Nephron (organoid): ENCODE measurements around the gene MIOX.

ENCODE experiments used
- H3K27ac Mint-ChIP-seq, 3 experiments: 2 replicates each; pipeline ENCODE4 v1.8.0; 2020; ENCODE audit warnings: mixed read lengths in 3 of 3, mild to moderate bottlenecking in 2 of 3, moderate library complexity in 1 of 3
- H3K27me3 Mint-ChIP-seq: 2 replicates; pipeline ENCODE4 v1.8.0; 2021; ENCODE audit warnings: low read depth, mild to moderate bottlenecking, moderate library complexity, mixed read lengths
- H3K36me3 Mint-ChIP-seq: 2 replicates; pipeline ENCODE4 v1.8.0; 2020; ENCODE audit warnings: low read depth, mixed read lengths
- H3K4me1 Mint-ChIP-seq: 2 replicates; pipeline ENCODE4 v1.8.0; 2020; ENCODE audit warnings: mixed read lengths
- H3K4me3 Mint-ChIP-seq, 3 experiments: 2 replicates each; pipeline ENCODE4 v1.8.0; 2020; ENCODE audit warnings: mild to moderate bottlenecking in 3 of 3, mixed read lengths in 3 of 3, moderate library complexity in 2 of 3
- H3K9me3 Mint-ChIP-seq: 2 replicates; pipeline ENCODE4 v1.8.0; 2020; ENCODE audit warnings: mixed read lengths
- TF ChIP-seq, protein P1 (sequence below), 3 experiments: fragments of 200-600 bp; sonication (generic); IDR thresholded peaks; one replicate each; pipeline ENCODE4 v1.5.0; 2021; ENCODE audit warnings: antibody characterized with exemption in 3 of 3; ENCODE audit not compliant: unreplicated experiment in 3 of 3

Gene MIOX

GRCh38 chr22:50454556-50455075 lies 32.0 kb upstream of the MIOX start:
- H3K27me3 Mint-ChIP-seq, result no peaks in the 10 kb centered on the region
- no peak overlapping the region for H3K4me3 Mint-ChIP-seq
- no peaks in the 10 kb centered on the region for H3K4me1 Mint-ChIP-seq
- no peaks in the 10 kb centered on the region for H3K9me3 Mint-ChIP-seq
- TF ChIP-seq, protein P1, sequence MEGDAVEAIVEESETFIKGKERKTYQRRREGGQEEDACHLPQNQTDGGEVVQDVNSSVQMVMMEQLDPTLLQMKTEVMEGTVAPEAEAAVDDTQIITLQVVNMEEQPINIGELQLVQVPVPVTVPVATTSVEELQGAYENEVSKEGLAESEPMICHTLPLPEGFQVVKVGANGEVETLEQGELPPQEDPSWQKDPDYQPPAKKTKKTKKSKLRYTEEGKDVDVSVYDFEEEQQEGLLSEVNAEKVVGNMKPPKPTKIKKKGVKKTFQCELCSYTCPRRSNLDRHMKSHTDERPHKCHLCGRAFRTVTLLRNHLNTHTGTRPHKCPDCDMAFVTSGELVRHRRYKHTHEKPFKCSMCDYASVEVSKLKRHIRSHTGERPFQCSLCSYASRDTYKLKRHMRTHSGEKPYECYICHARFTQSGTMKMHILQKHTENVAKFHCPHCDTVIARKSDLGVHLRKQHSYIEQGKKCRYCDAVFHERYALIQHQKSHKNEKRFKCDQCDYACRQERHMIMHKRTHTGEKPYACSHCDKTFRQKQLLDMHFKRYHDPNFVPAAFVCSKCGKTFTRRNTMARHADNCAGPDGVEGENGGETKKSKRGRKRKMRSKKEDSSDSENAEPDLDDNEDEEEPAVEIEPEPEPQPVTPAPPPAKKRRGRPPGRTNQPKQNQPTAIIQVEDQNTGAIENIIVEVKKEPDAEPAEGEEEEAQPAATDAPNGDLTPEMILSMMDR (IDR thresholded peaks at IDR 0.05; ENCODE audit: unreplicated experiment in 3 of 3), result no peak
- H3K27ac Mint-ChIP-seq, result no peak overlapping the region
- peaks cover 42% of the 10 kb centered on the region for H3K36me3 Mint-ChIP-seq

- no peaks in the 10 kb centered on the region for H3K27me3 Mint-ChIP-seq
- no peaks in the 10 kb centered on the region for H3K9me3 Mint-ChIP-seq
- H3K4me1 Mint-ChIP-seq, result no peaks in the 10 kb centered on the region
Measured at GRCh38 chr22:50455201-50455600, 31.5 kb upstream of the MIOX start.

DNA sequence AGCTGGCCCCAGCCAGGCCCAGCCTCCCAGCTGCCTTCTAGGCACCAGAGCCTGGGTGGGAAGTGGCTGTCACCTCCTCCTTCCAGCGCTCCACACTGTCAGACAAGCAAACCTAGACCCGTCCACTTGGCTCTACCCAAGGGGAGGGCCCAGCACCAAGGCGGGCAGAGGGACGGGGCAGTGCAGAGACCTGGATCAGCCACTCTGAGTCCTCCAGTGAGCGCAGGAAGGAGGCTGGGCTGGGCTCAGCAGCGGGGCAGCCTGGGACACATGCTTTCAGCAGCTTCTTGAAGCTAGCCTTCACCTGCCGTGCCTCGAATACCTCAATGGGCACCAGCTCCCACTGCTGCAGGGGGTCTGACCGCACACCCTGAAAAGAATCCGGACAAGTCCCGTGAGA lies 30.6 kb upstream of the MIOX start:
- H3K27me3 Mint-ChIP-seq, result no peaks in the 10 kb centered on the region
- no peak overlapping the region for H3K4me3 Mint-ChIP-seq
- H3K4me1 Mint-ChIP-seq, result no peaks in the 10 kb centered on the region
- TF ChIP-seq, protein P1 (IDR thresholded peaks at IDR 0.05; ENCODE audit: unreplicated experiment in 3 of 3), result no peak
- H3K9me3 Mint-ChIP-seq, result no peaks in the 10 kb centered on the region
- H3K36me3 Mint-ChIP-seq, result peaks cover 31% of the 10 kb centered on the region
- no peak overlapping the region for H3K27ac Mint-ChIP-seq

More at GRCh38 chr22:50455201-50455600, 31.5 kb upstream of the MIOX start:
- H3K4me3 Mint-ChIP-seq, result no peak overlapping the region
- H3K36me3 Mint-ChIP-seq, result peaks cover 39% of the 10 kb centered on the region
- no peak overlapping the region for H3K27ac Mint-ChIP-seq
- TF ChIP-seq, protein P1 (IDR thresholded peaks at IDR 0.05; ENCODE audit: unreplicated experiment in 3 of 3), result no peak

- H3K27me3 Mint-ChIP-seq, result no peaks in the 10 kb centered on the region
- no peaks in the 10 kb centered on the region for H3K9me3 Mint-ChIP-seq
- no peaks in the 10 kb centered on the region for H3K4me1 Mint-ChIP-seq
- peaks cover 25% of the 10 kb centered on the region for H3K36me3 Mint-ChIP-seq
- H3K4me3 Mint-ChIP-seq, result no peak overlapping the region
- TF ChIP-seq, protein P1 (IDR thresholded peaks at IDR 0.05; ENCODE audit: unreplicated experiment in 3 of 3), result no peak
- H3K27ac Mint-ChIP-seq, result no peak overlapping the region
Measured at GRCh38 chr22:50456466-50457234, 30.0 kb upstream of the MIOX start.

DNA sequence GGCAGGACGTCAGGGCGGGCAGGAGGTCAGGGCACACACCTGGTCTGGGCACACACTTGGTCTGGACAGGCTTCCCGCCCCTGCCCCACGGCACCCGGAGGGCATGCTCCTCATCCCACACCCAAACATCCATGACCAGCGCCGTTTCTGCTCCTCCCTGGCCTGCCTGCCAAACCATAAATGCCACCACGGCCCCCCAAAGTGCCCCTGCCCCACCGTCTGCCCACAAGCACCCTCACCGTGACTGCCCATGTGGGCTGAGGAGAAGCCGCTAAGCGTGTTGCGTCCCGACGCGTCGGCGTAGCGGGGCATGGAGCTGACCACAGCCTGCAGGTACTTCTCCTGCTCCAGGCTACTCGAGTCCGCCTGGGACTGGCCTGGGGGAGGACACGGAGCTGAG lies 27.6 kb upstream of the MIOX start:
- Mint-ChIP-seq H3K36me3 (peaks cover 23% of the 10 kb centered on the region), H3K27me3 (no peaks in the 10 kb centered on the region), H3K4me1 (no peaks in the 10 kb centered on the region), H3K9me3 (no peaks in the 10 kb centered on the region), H3K4me3 (no peak overlapping the region), H3K27ac (no peak overlapping the region)
- TF ChIP-seq, protein P1 (IDR thresholded peaks at IDR 0.05; ENCODE audit: unreplicated experiment in 3 of 3), result no peak
